ENCODE measurements around the gene SRBD1. TPM values are rescaled to one million over a fixed set of nuclear protein-coding genes. Genes with fewer than 3 reads are reported as not detected.

The SRBD1 gene
- total RNA-seq, 1 donor from 2014 or later = 18.3 TPM

DNA sequence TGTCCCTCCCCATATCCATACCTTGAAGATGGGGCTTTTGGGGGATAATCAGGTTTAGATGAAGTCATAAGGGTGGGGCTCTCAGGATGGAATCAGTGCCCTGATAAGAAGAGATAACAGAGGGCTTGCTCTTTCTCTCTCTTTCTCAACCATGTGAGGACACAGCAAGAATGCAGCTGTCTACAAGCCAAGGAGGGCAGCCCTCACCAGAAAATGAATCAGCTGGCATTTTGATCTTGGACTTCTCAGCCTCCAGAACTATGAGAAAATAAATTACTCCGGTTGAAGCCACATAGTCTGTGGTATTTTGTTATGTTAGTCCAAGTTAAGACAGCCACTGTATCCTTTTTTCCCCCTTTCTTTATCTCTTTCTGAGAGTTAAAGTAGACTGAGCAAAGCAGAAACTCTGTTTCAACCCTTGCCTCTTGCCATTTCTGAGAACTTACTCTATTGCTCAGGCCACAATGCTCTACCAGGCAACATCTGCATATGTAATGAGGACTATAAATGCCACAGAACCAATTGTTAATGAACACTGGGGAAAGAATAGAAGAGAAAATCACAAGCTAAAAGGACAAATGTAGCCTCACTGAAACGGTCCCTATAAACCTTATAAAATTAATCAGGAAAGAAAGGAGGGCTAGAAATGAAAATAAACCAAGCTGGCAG, 56.9 kb downstream of the SRBD1 start:
- Mint-ChIP-seq H3K4me1 (ENCODE audit: low read depth) (peaks cover 23% of the 10 kb centered on the region), H3K36me3 (ENCODE audit: low read depth) (peaks cover 18% of the 10 kb centered on the region), H3K27ac (peak overlapping the region; percentile 13), H3K27me3 (ENCODE audit: insufficient read depth) (no peaks in the 10 kb centered on the region), H3K4me3 (no peak overlapping the region), H3K9me3 (no peaks in the 10 kb centered on the region)
- DNase-seq (ENCODE audit: low spot score) = no peak
- intact Hi-C loops (cut with micrococcal nuclease) = loop anchor here (1.0 kb wide), 1 partner anchor 57 kb away; no protein-coding TSS in a partner anchor

DNA sequence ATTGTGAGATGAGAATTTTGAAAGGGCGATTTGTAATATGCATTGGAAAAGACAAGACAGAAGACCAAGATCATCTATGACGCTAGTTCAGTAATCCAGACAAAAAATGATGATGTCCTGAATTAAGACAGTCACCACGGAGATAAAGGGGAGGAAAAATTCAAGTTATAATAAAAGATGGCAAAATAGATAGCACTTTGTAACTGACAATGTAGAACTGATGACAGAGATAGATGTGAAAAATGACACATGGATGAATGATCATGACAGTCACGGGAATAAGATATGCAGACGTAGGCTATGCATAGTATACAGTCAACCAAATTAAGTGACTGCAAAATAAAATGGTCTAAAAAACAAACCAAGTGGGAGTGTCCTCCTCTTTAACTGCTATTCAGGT, 59.2 kb downstream of the SRBD1 start:
- no peak overlapping the region for H3K27ac Mint-ChIP-seq
- no peaks in the 10 kb centered on the region for H3K27me3 Mint-ChIP-seq (ENCODE audit: insufficient read depth)
- H3K4me1 Mint-ChIP-seq (ENCODE audit: low read depth) = peaks cover 23% of the 10 kb centered on the region
- peaks cover 19% of the 10 kb centered on the region for H3K36me3 Mint-ChIP-seq (ENCODE audit: low read depth)
- intact Hi-C loops (cut with micrococcal nuclease) = no loop called here
- no peaks in the 10 kb centered on the region for H3K9me3 Mint-ChIP-seq
- H3K4me3 Mint-ChIP-seq = no peak overlapping the region
- DNase-seq (ENCODE audit: low spot score) = no peak

- Mint-ChIP-seq H3K27ac (no peak overlapping the region), H3K9me3 (peaks cover 6% of the 10 kb centered on the region), H3K36me3 (ENCODE audit: low read depth) (peaks cover 35% of the 10 kb centered on the region), H3K27me3 (ENCODE audit: insufficient read depth) (no peaks in the 10 kb centered on the region), H3K4me3 (no peak overlapping the region), H3K4me1 (ENCODE audit: low read depth) (peaks cover 16% of the 10 kb centered on the region)
- intact Hi-C loops (cut with micrococcal nuclease) = no loop called here
- DNase-seq (ENCODE audit: low spot score) = no peak
These were observed 65.1 kb downstream of the SRBD1 start for GRCh38 chr2:45545943-45546342.

- no peak overlapping the region for H3K4me3 Mint-ChIP-seq
- no peak overlapping the region for H3K27ac Mint-ChIP-seq
- intact Hi-C loops (cut with micrococcal nuclease) = no loop called here
- H3K9me3 Mint-ChIP-seq = peaks cover 6% of the 10 kb centered on the region
- peaks cover 8% of the 10 kb centered on the region for H3K4me1 Mint-ChIP-seq (ENCODE audit: low read depth)
- peaks cover 32% of the 10 kb centered on the region for H3K36me3 Mint-ChIP-seq (ENCODE audit: low read depth)
- no peaks in the 10 kb centered on the region for H3K27me3 Mint-ChIP-seq (ENCODE audit: insufficient read depth)
- DNase-seq (ENCODE audit: low spot score) = no peak
These were observed 67.8 kb downstream of the SRBD1 start for GRCh38 chr2:45543257-45543656.

DNA sequence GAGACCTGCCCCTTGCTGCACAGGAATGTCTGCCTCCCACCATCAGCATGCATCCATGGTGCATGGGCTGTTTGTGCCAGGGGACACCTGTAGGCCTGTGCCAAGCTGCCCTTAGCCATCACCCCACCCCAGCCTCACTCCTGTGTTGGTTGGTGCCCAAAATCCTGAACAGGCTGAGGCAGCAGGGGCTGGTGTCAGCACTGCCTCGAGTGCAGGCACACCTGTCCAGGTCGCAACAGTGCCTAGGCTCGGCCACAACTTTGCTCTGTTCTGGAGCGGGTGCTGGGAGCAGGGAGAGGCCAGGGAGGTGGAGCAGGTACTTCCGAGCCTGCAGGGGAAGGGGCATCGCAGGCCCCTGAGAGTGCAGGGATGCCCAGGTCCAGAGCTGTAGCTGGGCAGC, 69.1 kb downstream of the SRBD1 start:
- H3K4me1 Mint-ChIP-seq (ENCODE audit: low read depth) = peaks cover 8% of the 10 kb centered on the region
- H3K27ac Mint-ChIP-seq = no peak overlapping the region
- no peaks in the 10 kb centered on the region for H3K27me3 Mint-ChIP-seq (ENCODE audit: insufficient read depth)
- H3K4me3 Mint-ChIP-seq = no peak overlapping the region
- H3K9me3 Mint-ChIP-seq = peaks cover 6% of the 10 kb centered on the region
- no peak for DNase-seq (ENCODE audit: low spot score)
- intact Hi-C loops (cut with micrococcal nuclease) = no loop called here
- peaks cover 40% of the 10 kb centered on the region for H3K36me3 Mint-ChIP-seq (ENCODE audit: low read depth)

DNA sequence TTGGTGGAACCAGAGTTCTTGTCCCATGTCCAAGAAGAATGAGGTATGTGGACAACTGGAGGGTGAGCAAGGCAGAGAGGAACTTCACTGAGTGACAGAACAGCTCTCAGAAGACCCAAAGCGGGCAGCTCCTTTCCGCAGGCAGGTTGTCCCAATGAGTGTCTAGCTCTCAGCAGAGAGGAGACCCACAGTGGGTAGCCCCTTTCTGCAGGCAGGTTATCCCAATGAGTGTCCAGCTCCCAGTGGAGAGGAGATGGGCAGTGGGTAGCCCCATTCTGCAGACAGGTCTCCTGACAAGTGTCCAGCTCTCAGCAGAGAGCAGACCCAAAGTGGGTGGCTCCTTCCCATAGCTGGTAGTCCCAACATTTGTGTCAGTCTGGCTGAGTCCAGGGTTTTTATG, 69.6 kb downstream of the SRBD1 start:
- Mint-ChIP-seq H3K27me3 (ENCODE audit: insufficient read depth) (no peaks in the 10 kb centered on the region), H3K4me1 (ENCODE audit: low read depth) (peaks cover 8% of the 10 kb centered on the region), H3K9me3 (peaks cover 6% of the 10 kb centered on the region), H3K27ac (no peak overlapping the region), H3K4me3 (no peak overlapping the region), H3K36me3 (ENCODE audit: low read depth) (peaks cover 40% of the 10 kb centered on the region)
- intact Hi-C loops (cut with micrococcal nuclease) = no loop called here
- no peak for DNase-seq (ENCODE audit: low spot score)

GRCh38 chr2:45540942-45541341, 70.1 kb downstream of the SRBD1 start:
- H3K27ac Mint-ChIP-seq = no peak overlapping the region
- peaks cover 6% of the 10 kb centered on the region for H3K9me3 Mint-ChIP-seq
- H3K4me3 Mint-ChIP-seq = no peak overlapping the region
- no peaks in the 10 kb centered on the region for H3K27me3 Mint-ChIP-seq (ENCODE audit: insufficient read depth)
- H3K4me1 Mint-ChIP-seq (ENCODE audit: low read depth) = peaks cover 7% of the 10 kb centered on the region
- peaks cover 40% of the 10 kb centered on the region for H3K36me3 Mint-ChIP-seq (ENCODE audit: low read depth)
- intact Hi-C loops (cut with micrococcal nuclease) = no loop called here
- DNase-seq (ENCODE audit: low spot score) = no peak

DNA sequence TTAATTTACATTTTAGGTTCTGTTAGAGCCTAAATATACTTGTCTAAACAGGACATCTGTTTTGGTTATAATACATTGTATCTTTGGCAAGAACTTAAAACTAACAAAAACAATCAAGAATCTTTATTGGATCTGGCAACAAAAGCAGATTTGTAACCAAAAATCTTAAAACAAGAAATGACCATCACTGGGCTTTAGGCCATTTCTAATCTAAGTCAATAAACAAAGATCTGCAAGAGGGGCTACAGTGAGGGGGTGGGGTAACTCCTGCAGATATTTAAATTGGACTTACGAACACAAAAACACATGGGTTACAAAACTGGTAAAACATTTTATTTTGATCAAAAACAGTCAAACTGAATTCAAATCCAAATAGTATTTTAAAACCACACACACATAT, 77.3 kb downstream of the SRBD1 start:
- no peaks in the 10 kb centered on the region for H3K9me3 Mint-ChIP-seq
- H3K36me3 Mint-ChIP-seq (ENCODE audit: low read depth) = peaks cover 9% of the 10 kb centered on the region
- H3K4me3 Mint-ChIP-seq = no peak overlapping the region
- H3K4me1 Mint-ChIP-seq (ENCODE audit: low read depth) = no peaks in the 10 kb centered on the region
- DNase-seq (ENCODE audit: low spot score) = no peak
- H3K27me3 Mint-ChIP-seq (ENCODE audit: insufficient read depth) = no peaks in the 10 kb centered on the region
- intact Hi-C loops (cut with micrococcal nuclease) = no loop called here
- H3K27ac Mint-ChIP-seq = no peak overlapping the region

GRCh38 chr2:45532181-45532580, 78.9 kb downstream of the SRBD1 start:
- H3K27me3 Mint-ChIP-seq (ENCODE audit: insufficient read depth) = no peaks in the 10 kb centered on the region
- intact Hi-C loops (cut with micrococcal nuclease) = no loop called here
- peaks cover 10% of the 10 kb centered on the region for H3K36me3 Mint-ChIP-seq (ENCODE audit: low read depth)
- H3K27ac Mint-ChIP-seq = no peak overlapping the region
- H3K9me3 Mint-ChIP-seq = no peaks in the 10 kb centered on the region
- no peak for DNase-seq (ENCODE audit: low spot score)
- no peaks in the 10 kb centered on the region for H3K4me1 Mint-ChIP-seq (ENCODE audit: low read depth)
- H3K4me3 Mint-ChIP-seq = no peak overlapping the region

GRCh38 chr2:45524016-45524415, 87.1 kb downstream of the SRBD1 start:
- Mint-ChIP-seq H3K36me3 (ENCODE audit: low read depth) (peaks cover 16% of the 10 kb centered on the region), H3K9me3 (peaks cover 7% of the 10 kb centered on the region), H3K27ac (no peak overlapping the region), H3K27me3 (ENCODE audit: insufficient read depth) (no peaks in the 10 kb centered on the region), H3K4me3 (no peak overlapping the region), H3K4me1 (ENCODE audit: low read depth) (no peaks in the 10 kb centered on the region)
- intact Hi-C loops (cut with micrococcal nuclease) = no loop called here
- DNase-seq (ENCODE audit: low spot score) = no peak

DNA sequence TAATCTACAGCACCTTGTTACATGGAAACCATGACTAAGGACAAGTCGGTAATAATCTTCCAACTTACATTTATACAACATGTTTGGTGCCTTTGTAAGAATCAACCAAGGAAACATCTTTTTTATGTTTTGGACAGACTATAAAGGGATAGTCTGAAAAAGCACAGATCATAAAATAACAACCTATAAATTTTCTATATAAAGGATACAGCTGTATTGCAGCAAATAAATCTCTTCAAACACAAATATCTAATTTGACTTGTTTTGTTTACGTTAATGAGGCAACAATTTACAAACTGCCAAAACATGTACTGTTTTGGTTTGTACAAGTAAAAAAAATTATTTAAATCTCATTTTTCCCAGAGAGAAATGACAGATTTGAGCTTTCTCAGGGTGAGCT, 92.5 kb downstream of the SRBD1 start:
- no peak overlapping the region for H3K4me3 Mint-ChIP-seq

GRCh38 chr2:45510701-45511420, 100.2 kb downstream of the SRBD1 start:
- Mint-ChIP-seq H3K9me3 (no peaks in the 10 kb centered on the region), H3K27ac (no peak overlapping the region), H3K4me3 (no peak overlapping the region), H3K36me3 (ENCODE audit: low read depth) (no peaks in the 10 kb centered on the region), H3K4me1 (ENCODE audit: low read depth) (no peaks in the 10 kb centered on the region), H3K27me3 (ENCODE audit: insufficient read depth) (no peaks in the 10 kb centered on the region)
- DNase-seq (ENCODE audit: low spot score) = no peak
- intact Hi-C loops (cut with micrococcal nuclease) = no loop called here

More for the DNA sequence above, 92.5 kb downstream of the SRBD1 start:
- Mint-ChIP-seq H3K9me3 (peaks cover 2% of the 10 kb centered on the region), H3K4me1 (ENCODE audit: low read depth) (no peaks in the 10 kb centered on the region), H3K27me3 (ENCODE audit: insufficient read depth) (peaks cover 2% of the 10 kb centered on the region), H3K36me3 (ENCODE audit: low read depth) (peaks cover 6% of the 10 kb centered on the region), H3K27ac (no peak overlapping the region)
- no peak for DNase-seq (ENCODE audit: low spot score)
- intact Hi-C loops (cut with micrococcal nuclease) = no loop called here

- intact Hi-C loops (cut with micrococcal nuclease) = no loop called here
- no peak overlapping the region for H3K27ac Mint-ChIP-seq
- H3K9me3 Mint-ChIP-seq = no peaks in the 10 kb centered on the region
- H3K27me3 Mint-ChIP-seq (ENCODE audit: insufficient read depth) = no peaks in the 10 kb centered on the region
- H3K4me3 Mint-ChIP-seq = no peak overlapping the region
- H3K4me1 Mint-ChIP-seq (ENCODE audit: low read depth) = no peaks in the 10 kb centered on the region
- DNase-seq (ENCODE audit: low spot score) = no peak
- peaks cover 3% of the 10 kb centered on the region for H3K36me3 Mint-ChIP-seq (ENCODE audit: low read depth)
These were observed 104.3 kb downstream of the SRBD1 start for GRCh38 chr2:45506756-45507155.

Measured in activated T-helper 1 cell treated with anti-CD3 and anti-CD28 coated beads, Interleukin-12 subunit alpha, Interleukin-12 subunit beta, Interleukin-2, Interleukin-4 antibody, amounts not matched to agents 30 ng/mL and 10 ng/mL and 1 ng/mL, durations not matched to agents 14 hours and 24 hours and 36 hours (primary cell).